ENCODE results near the gene SRD5A3.

- TF ChIP-seq CTCF (IDR thresholded peaks at IDR 0.05) (no peak), POLR2A (IDR thresholded peaks at IDR 0.05) (no peak)
Measured at GRCh38 chr4:55365345-55365728, 19.3 kb downstream of the SRD5A3 start.

All from body of pancreas (tissue), 4 donors.